Islet precursor cell (in vitro differentiated cells): ENCODE data around the gene METTL8.
"Not testable (repeated sequence)": the region's sequence is repeated elsewhere in the genome, so short reads cannot be mapped to it uniquely, and the experiment has no call there.

Source experiments
- DNase-seq: peaks from one replicate; pipeline ENCODE4 v3.0.0-alpha.2; 2018

METTL8 gene

DNA sequence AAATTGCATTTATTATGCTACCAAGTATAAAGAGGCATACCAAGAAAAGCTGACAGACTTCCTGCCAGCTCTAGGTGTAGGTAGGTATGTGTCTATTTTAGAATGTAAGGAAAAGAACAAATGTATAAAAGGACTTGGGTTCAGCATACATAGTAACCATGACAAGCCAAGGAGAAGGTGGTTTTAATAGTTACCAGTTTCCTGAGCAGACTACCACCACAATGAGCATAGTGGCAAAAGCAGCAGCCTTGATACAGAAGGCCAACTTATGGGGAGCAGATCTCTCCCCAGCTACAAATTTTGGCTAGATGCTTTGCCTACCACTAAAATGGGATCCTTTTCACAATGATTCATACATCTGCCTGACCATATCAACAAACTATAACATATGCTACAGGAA lies 34.5 kb downstream of the METTL8 start:
- no peak for DNase-seq

DNA sequence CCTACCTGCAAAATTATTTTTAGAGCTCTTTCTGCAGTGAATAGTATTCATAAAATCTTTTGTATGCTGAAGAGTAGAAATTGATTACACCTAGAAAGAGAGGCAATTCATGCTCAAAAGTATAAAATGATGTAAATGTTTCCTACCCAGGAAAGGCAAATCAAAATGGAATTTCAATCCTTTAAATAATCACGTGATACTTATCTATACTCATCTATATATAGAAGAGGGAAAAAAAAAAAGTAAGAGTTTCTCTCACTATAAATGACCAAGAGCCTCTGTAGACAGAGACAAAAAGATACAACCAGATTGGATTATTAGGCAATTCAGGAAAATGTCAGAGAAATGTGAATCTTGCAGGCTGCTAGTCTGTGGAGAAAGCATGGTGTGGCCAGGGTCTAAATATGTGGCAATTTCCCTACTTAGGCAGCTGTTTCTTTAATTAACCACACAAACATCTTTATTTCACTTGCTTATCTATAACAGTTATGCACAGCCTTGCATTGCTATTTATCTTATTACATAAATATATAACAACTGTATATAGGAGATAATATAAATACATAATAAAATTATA lies 39.5 kb downstream of the METTL8 start:
- DNase-seq: no peak

- no peak for DNase-seq
Observed at GRCh38 chr2:171393487-171393886, 40.3 kb downstream of the METTL8 start.

- no peak for DNase-seq
Observed at GRCh38 chr2:171391532-171391931, 42.3 kb downstream of the METTL8 start.

GRCh38 chr2:171390941-171391516 lies 42.8 kb downstream of the METTL8 start:
- no peak for DNase-seq

DNA sequence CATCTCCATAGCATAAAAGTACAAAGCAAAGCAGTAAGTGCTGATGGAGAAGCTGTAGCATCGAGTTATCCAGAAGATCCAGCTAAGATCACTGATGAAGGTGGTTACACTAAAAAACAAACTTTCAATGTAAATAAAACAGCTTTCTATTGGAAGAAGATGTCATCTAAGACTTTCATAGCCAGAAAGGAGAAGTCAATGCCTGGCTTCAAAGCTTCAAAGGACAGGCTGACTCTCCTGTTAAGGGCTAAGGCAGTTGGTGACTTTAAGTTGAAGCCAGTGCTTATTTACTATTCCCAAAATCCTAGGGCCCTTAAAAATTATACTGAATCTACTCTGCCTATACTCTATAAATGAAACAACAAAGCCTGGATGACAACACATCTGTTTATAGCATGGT lies 44.0 kb downstream of the METTL8 start:
- DNase-seq: no peak

DNA sequence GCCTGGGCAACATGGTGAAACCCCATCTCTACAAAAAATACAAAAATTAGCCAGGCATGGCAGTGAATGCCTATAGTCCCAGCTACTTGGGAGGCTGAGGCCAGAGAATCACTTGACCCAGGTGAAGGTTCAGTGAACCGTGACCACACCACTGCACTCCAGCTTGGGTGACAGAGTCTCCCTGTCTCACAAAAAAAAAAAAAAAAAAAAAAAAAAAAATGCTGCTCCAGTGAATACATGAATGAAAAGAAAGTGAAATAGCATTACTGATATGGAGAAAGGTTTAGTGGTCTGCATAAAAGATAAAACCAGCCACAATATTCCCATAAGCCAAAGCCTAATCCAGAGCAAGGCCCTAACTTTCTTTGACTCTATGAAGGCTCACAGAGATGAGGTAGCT lies 44.5 kb downstream of the METTL8 start:
- no peak for DNase-seq

DNA sequence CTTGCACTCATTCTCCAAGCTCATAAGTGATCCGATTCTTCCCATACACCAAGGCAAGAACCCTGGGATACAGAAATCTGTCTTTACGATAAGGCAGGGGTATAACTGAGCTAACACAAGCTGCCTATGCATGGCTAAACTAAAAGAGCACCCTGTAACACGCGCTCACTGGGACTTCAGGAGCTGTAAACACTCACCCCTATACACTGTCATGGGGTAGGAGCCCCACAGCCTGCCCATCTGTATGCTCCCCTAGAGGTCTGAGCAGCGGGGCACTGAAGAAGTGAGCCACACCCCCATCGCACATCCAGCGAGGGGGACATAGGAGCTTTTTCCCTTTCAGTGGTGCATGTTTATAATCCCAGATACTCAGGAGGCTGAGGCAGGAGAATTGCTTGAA lies 46.7 kb downstream of the METTL8 start:
- no peak for DNase-seq

- peak; percentile 60 for DNase-seq
Observed at GRCh38 chr2:171386627-171387026, 47.2 kb downstream of the METTL8 start.

DNA sequence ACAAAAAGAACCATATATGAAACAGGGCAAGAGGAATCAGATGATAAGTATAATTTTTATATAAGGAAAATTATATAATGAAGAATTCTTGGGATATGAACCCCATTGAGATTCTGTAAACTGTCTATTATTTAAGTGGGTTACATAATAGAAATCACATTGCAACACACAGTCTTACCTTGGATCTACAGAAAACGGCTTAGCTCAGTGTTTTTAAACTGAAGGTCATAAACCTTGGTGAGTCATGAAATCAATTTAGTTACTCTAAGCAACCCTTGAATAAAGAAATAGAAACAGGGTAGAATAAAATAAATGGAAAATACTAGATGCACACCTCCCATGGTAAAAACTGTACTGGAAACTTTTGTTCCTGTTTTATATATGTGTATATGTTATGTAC lies 50.7 kb downstream of the METTL8 start:
- no peak for DNase-seq

DNA sequence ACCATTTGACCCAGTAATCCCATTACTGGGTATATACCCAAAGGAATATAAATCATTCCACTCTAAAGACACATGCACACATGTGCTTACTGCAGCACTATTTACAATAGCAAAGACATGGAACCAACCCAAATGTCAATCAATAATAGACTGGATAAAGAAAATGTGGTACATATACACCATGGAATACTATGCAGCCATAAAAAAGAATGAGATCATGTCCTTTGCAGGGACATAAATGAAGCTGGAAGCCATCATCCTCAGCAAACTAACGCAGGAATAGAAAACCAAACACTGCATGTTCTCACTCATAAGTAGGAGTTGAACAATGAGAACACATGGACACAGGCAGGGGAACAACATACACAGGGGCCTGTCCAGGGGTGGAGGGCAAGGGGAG lies 51.6 kb downstream of the METTL8 start:
- DNase-seq: not testable (repeated sequence)

DNA sequence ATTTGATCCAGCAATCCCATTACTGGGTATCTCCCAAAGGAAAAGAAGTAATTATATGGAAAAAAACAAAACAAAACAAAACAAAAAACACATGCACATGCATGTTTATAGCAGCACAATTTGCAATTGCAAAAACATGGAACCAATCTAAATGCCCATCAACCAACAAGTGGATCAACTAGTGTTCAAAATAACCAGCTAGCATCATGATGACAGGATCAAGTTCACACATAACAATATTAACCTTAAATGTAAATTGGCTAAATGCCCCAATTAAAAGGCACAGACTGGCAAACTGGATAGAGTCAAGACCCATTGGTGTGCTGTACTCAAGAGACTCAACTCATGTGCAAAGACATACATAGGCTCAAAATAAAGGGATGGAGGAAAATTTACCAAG lies 55.9 kb downstream of the METTL8 start:
- not testable (repeated sequence) for DNase-seq

- DNase-seq: no peak
Observed at GRCh38 chr2:171367692-171368091, 66.1 kb downstream of the METTL8 start.

- DNase-seq: no peak
Observed at GRCh38 chr2:171365778-171366177, 68.0 kb downstream of the METTL8 start.

DNA sequence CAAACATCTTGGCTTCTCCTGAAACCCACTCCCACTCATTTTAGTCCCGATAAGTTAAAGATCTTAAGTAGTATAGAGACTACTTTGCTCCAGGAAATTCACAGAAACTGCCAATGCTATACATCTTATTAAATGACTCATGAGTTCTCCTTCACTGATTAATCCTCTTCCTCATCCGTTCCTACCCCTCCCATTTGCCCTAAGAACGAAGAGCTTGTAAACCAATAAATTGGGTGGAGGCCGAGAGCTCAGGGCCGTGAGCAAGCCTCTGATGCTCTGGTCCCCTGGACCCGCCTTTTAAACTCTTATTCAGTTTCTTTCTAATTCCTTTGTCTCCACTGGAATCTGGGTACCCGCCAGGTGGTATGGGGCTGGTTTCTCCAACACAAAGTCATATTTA lies 68.6 kb downstream of the METTL8 start:
- no peak for DNase-seq

DNA sequence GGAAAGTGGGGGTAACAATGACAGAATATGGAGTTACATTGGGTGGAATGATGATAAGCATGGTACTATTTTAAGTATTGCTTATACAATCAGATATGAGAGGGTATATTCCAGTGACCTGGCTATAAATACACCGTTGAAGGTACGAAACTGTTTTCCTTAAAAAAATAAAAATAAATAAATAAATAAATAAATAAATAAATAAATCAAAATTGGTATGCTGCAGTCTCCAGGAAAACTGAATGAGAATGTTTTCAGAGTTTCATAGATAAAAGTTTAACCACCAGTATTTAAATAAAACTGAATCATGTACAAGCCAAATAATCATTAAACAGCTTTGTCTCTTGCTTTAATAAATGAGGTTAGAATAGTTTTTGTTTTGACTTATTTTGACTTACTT lies 71.4 kb downstream of the METTL8 start:
- DNase-seq: no peak

GRCh38 chr2:171360905-171361304 lies 72.9 kb downstream of the METTL8 start:
- DNase-seq: no peak

DNA sequence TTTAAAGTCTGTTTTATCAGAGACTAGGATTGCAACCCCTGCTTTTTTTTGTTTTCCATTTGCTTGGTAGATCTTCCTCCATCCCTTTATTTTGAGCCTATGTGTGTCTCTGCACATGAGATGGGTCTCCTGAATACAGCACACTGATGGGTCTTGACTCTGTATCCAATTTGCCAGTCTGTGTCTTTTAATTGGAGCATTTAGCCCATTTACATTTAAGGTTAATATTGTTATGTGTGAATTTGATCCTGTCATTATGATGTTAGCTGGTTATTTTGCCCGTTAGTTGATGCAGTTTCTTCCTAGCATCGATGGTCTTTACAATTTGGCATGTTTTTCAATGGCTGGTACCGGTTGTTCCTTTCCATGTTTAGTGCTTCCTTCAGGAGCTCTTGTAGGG lies 80.0 kb downstream of the METTL8 start:
- not testable (repeated sequence) for DNase-seq

GRCh38 chr2:171348056-171348455 lies 85.7 kb downstream of the METTL8 start:
- no peak for DNase-seq

GRCh38 chr2:171347591-171348032 lies 86.2 kb downstream of the METTL8 start:
- DNase-seq: peak; percentile 52

DNA sequence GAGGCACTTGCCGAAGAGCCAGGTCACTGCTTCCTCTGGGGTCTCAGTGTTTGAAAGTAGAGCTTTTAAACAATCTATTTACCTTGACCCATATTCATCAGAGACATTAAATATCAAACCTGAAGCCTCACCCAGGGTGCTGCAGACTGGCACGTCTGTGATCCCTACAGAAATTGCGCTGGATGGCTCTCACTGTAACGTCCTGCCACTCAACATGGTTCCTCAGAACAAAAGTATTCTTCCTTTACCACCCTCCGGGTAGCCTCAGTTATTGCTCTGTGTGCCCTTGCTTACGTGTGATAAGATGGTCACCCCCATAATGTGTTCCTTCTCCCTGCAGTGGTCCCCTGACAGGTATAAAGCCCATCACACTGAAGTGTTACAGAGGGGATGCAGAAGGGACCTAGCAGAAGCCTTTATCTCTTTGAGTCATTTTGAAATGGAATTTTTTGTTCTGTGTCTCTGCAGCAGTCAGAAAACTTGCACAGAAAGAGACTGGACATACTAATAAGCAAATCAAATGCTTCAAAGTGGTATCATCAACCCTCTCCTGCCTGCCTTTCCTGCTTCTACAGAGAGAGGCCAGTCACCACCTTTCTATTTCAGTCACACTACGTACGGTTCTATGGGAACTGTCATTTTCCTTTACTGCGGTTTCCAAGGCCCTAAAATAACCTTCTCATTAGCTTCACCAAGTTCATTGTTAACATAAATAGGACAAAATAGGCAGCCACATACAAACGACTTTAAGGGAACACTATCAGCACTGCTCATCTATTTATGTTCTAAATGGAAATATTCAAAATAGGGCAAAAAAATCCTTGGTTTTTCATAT lies 86.8 kb downstream of the METTL8 start:
- DNase-seq: no peak

GRCh38 chr2:171345971-171346722 lies 87.6 kb downstream of the METTL8 start:
- DNase-seq: no peak

- DNase-seq: no peak
Observed at GRCh38 chr2:171344182-171344581, 89.6 kb downstream of the METTL8 start.

GRCh38 chr2:171342067-171342413 lies 91.8 kb downstream of the METTL8 start:
- no peak for DNase-seq
